IMR-90 (cell line): ENCODE results near the gene S1PR1. TPM values are rescaled to one million over a fixed set of nuclear protein-coding genes. Genes with fewer than 3 reads are reported as not detected.

Source experiments
- ATAC-seq: fragments of 200-7000 bp; cut with Tn5 transposase; 2 replicates; pipeline ENCODE4 v1.9.1; 2020; ENCODE audit warnings: low read depth, mild to moderate bottlenecking, moderate library complexity
- BruUV-seq: library from RNA; stranded (reverse); fragments of 400-500 nt; replicated peaks from 2 replicates; lab custom pipeline; 2021; lab: Mats Ljungman, UMichigan
- CTCF ChIA-PET: fragments of 300-600 bp; formaldehyde crosslinking; extraction: SDS; loops from one replicate; lab custom pipeline; 2021; ENCODE audit warnings: antibody characterized with exemption; lab: Yijun Ruan, JAX
- POLR2A ChIA-PET: fragments of 300-600 bp; sonication (Branson Sonifier 250); formaldehyde crosslinking; loops from one replicate; lab custom pipeline; 2022; ENCODE audit warnings: antibody characterized with exemption; ENCODE audit not compliant: unreplicated experiment; lab: Charles Lee
- DNase-seq: peaks from one replicate; pipeline ENCODE4 v3.0.0; 2013
- H2AFZ ChIP-seq: replicated peaks from 2 replicates; pipeline ENCODE3; 2013; ENCODE audit warnings: low read length, mild to moderate bottlenecking; ENCODE audit not compliant: poor library complexity
- H2AK5ac ChIP-seq: 2 replicates; pipeline ENCODE4 v1.6.1; 2013; ENCODE audit warnings: low read depth, low read length, inconsistent platforms
- H2AK9ac ChIP-seq: replicated peaks from 2 replicates; pipeline ENCODE3; 2013; ENCODE audit warnings: mild to moderate bottlenecking, low read depth, low read length, moderate library complexity; ENCODE audit not compliant: poor library complexity
- H2BK120ac ChIP-seq: 2 replicates; pipeline ENCODE4 v1.6.1; 2013; ENCODE audit warnings: low read depth, low read length, inconsistent platforms
- H2BK15ac ChIP-seq: 3 replicates; pipeline ENCODE4 v1.6.1; 2013; ENCODE audit warnings: low read depth, low read length, inconsistent platforms
- H2BK20ac ChIP-seq: 2 replicates; pipeline ENCODE4 v1.6.1; 2013; ENCODE audit warnings: low read depth, mild to moderate bottlenecking, inconsistent platforms, low read length, moderate library complexity
- H2BK5ac ChIP-seq: 2 replicates; pipeline ENCODE4 v1.6.1; 2013; ENCODE audit warnings: mild to moderate bottlenecking, low read depth, low read length, inconsistent platforms; ENCODE audit not compliant: poor library complexity, severe bottlenecking
- H3K14ac ChIP-seq: replicated peaks from 2 replicates; pipeline ENCODE4 v1.6.1; 2013; ENCODE audit warnings: low read depth, low read length, inconsistent platforms
- H3K18ac ChIP-seq: 2 replicates; pipeline ENCODE4 v1.6.1; 2013; ENCODE audit warnings: low read depth, low read length, control low read depth
- H3K23ac ChIP-seq: 2 replicates; pipeline ENCODE4 v1.6.1; 2013; ENCODE audit warnings: low read depth, low read length, inconsistent platforms
- H3K27ac ChIP-seq: 2 replicates; pipeline ENCODE4 v1.5.1; 2013; ENCODE audit warnings: mild to moderate bottlenecking, control low read depth, low read length; ENCODE audit not compliant: insufficient read depth
- H3K27me3 ChIP-seq: 2 replicates; pipeline ENCODE4 v1.6.1; 2013; ENCODE audit warnings: low read length; ENCODE audit not compliant: control insufficient read depth, insufficient read depth
- H3K36me3 ChIP-seq: 2 replicates; pipeline ENCODE4 v1.6.1; 2013; ENCODE audit warnings: low read length, mixed read lengths; ENCODE audit not compliant: control insufficient read depth, insufficient read depth
- H3K4ac ChIP-seq: 2 replicates; pipeline ENCODE4 v1.6.1; 2013; ENCODE audit warnings: low read depth, low read length, inconsistent platforms
- H3K4me1 ChIP-seq: 2 replicates; pipeline ENCODE4 v1.6.1; 2013; ENCODE audit warnings: low read length, mixed read lengths; ENCODE audit not compliant: control insufficient read depth, insufficient read depth
- H3K4me2 ChIP-seq: 2 replicates; pipeline ENCODE4 v1.6.1; 2013; ENCODE audit warnings: low read depth, mild to moderate bottlenecking, control low read depth, low read length, moderate library complexity
- H3K4me3 ChIP-seq: 2 replicates; pipeline ENCODE4 v1.5.1; 2013; ENCODE audit warnings: low read depth, mild to moderate bottlenecking, control low read depth, low read length, moderate library complexity; ENCODE audit not compliant: insufficient read depth
- H3K56ac ChIP-seq: 2 replicates; pipeline ENCODE4 v1.6.1; 2013; ENCODE audit warnings: low read length, inconsistent platforms; ENCODE audit not compliant: insufficient read depth; ENCODE audit errors: extremely low read depth
- H3K79me1 ChIP-seq, 2 experiments: 2 replicates each; pipeline ENCODE4 v1.6.1; 2013; ENCODE audit warnings: low read length in 2 of 2, inconsistent platforms in 1 of 2, low read depth in 1 of 2
- H3K9ac ChIP-seq: 2 replicates; pipeline ENCODE4 v1.6.1; 2013; ENCODE audit warnings: low read depth, low read length, control low read depth
- H3K9me1 ChIP-seq: 2 replicates; pipeline ENCODE4 v1.6.1; 2013; ENCODE audit warnings: low read length, inconsistent platforms; ENCODE audit not compliant: insufficient read depth
- H3K9me3 ChIP-seq: 2 replicates; pipeline ENCODE4 v1.6.1; 2013; ENCODE audit warnings: low read length; ENCODE audit not compliant: control insufficient read depth, insufficient read depth
- H4K20me1 ChIP-seq: 2 replicates; pipeline ENCODE4 v1.6.1; 2013; ENCODE audit warnings: low read length, inconsistent platforms; ENCODE audit not compliant: insufficient read depth
- H4K5ac ChIP-seq: 2 replicates; pipeline ENCODE4 v1.6.1; 2013; ENCODE audit warnings: mild to moderate bottlenecking, low read depth, low read length, control low read depth
- H4K8ac ChIP-seq, 2 experiments: 2 replicates each; pipeline ENCODE4 v1.6.1; 2013; ENCODE audit warnings: low read depth in 2 of 2, low read length in 2 of 2, control low read depth in 1 of 2, inconsistent platforms in 1 of 2
- H4K91ac ChIP-seq: 2 replicates; pipeline ENCODE4 v1.6.1; 2013; ENCODE audit warnings: low read depth, low read length, inconsistent platforms; ENCODE audit not compliant: insufficient read depth
- CHD1 ChIP-seq: IDR thresholded peaks from 2 replicates; pipeline ENCODE4 v1.6.1; 2012; ENCODE audit warnings: low read depth, low read length, improper control_type of control experiment
- FOS ChIP-seq: fragments of 150-350 bp; IDR thresholded peaks from 2 replicates; pipeline ENCODE4 v1.6.1; 2016; ENCODE audit warnings: low read depth, low read length
- MAFK ChIP-seq: IDR thresholded peaks from 2 replicates; pipeline ENCODE4 v1.6.1; 2012; ENCODE audit warnings: low read depth, low read length, improper control_type of control experiment
- MAZ ChIP-seq: IDR thresholded peaks from 2 replicates; pipeline ENCODE4 v1.6.1; 2012; ENCODE audit warnings: low read depth, mild to moderate bottlenecking, low read length, improper control_type of control experiment, moderate library complexity, borderline replicate concordance
- NFE2L2 ChIP-seq: fragments of 150-350 bp; IDR thresholded peaks from 2 replicates; pipeline ENCODE4 v1.6.1; 2016; ENCODE audit warnings: low read depth, mild to moderate bottlenecking, low read length
- POLR2A ChIP-seq: IDR thresholded peaks from 2 replicates; pipeline ENCODE4 v1.6.1; 2012; ENCODE audit warnings: mild to moderate bottlenecking, low read depth, low read length
- RAD21 ChIP-seq: IDR thresholded peaks from 2 replicates; pipeline ENCODE4 v1.6.1; 2012; ENCODE audit warnings: low read length, improper control_type of control experiment
- SMC3 ChIP-seq: fragments of 150-350 bp; IDR thresholded peaks from 2 replicates; pipeline ENCODE4 v1.6.1; 2016; ENCODE audit warnings: low read depth, mild to moderate bottlenecking, antibody characterized with exemption, low read length, moderate library complexity
- WGBS, 2 experiments: methylation state at CpG; one replicate each; pipeline versions ENCODE4 v1.1.5 to v1.1.7; 2013; ENCODE audit warnings: missing lambda C conversion rate in 2 of 2; ENCODE audit not compliant: insufficient read length in 1 of 2; ENCODE audit errors: extremely low coverage in 2 of 2; 5-methylcytosine and 5-hydroxymethylcytosine counted together
- dilution Hi-C: fragments of 300-500 bp; cut with HindIII; formaldehyde crosslinking; loops from one replicate; pipeline ENCODE4 v1.14.3; 2018; ENCODE audit warnings: low sequenced_read_pairs; ENCODE audit not compliant: unreplicated experiment
- in situ Hi-C: fragments of 300-500 bp; cut with MboI; formaldehyde crosslinking; loops from 3 replicates; pipeline ENCODE4 v1.14.3; 2019; ENCODE audit warnings: low sequenced_read_pairs, inconsistent platforms, mixed read lengths
- intact Hi-C: fragments of 100-400 bp; cut with micrococcal nuclease; formaldehyde crosslinking; loops from 2 replicates; pipeline ENCODE4 v1.10.0; 2022
- polyA plus RNA-seq, 3 experiments: library from polyadenylated mRNA; depleted of rRNA; stranded (reverse); fragments of >200 nt; gene quantifications; 2 replicates each; pipeline ENCODE4 v1.2.3, GENCODE V29; 2012; ENCODE audit warnings: low replicate concordance in 1 of 3
- total RNA-seq: library from RNA; depleted of rRNA; stranded (reverse); fragments of >200 nt; gene quantifications from 2 replicates; pipeline ENCODE4 v1.2.3, GENCODE V29; 2012
- TF ChIP-seq, protein P1 (sequence below): conservative IDR thresholded peaks from 2 replicates; pipeline ENCODE4 v1.5.1; 2012; ENCODE audit warnings: mild to moderate bottlenecking, low read depth, low read length, improper control_type of control experiment
- TF ChIP-seq, protein P2 (sequence below): fragments of 150-350 bp; IDR thresholded peaks from 2 replicates; pipeline ENCODE4 v1.6.1; 2017; ENCODE audit warnings: mild to moderate bottlenecking, antibody characterized with exemption, low read length, low read depth
- TF ChIP-seq, protein P3 (sequence below): fragments of 150-350 bp; IDR thresholded peaks from 2 replicates; pipeline ENCODE4 v1.6.1; 2016; ENCODE audit warnings: low read depth, mild to moderate bottlenecking, low read length, moderate library complexity, borderline replicate concordance

S1PR1 gene
- total and polyA plus RNA-seq, 2 of the 4 experiments (the other 2 are of a cell fraction) = 12.9 to 15.6 TPM

DNA sequence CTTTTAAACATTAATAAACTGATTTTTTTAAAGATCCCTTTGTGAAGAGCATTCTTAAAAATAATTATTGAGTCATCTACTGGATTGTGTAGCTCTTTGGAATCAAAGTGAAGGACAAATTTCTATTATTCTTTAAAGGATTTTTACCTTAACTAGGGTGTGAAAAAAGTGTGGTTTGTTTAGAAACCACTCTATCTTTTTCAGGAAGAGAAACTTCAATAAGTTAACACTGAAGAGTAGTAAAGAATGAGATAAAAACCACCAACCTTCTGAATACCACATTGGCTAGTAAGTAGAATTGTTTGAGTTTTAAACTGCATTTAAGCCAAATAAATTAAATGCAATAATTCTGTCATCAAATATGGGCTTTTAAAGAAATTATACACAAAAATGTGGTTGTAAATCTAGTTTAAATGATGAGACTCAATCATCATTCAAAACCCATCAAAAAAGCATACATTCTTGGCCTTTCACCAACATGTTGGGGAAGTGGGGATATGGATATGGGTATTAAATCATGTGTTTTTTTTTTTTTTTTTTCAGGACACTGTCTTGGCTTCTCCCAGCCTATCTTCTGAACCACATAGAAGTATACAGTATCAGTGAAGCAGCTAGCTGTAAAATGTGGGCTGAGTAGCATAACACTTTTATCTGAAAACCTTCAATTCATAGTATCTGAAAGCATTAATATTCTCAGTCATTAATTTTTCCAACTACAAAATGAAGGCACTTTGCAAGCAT, 4.8 kb downstream of the S1PR1 start (continued):
- TF ChIP-seq MAZ = no peak

DNA sequence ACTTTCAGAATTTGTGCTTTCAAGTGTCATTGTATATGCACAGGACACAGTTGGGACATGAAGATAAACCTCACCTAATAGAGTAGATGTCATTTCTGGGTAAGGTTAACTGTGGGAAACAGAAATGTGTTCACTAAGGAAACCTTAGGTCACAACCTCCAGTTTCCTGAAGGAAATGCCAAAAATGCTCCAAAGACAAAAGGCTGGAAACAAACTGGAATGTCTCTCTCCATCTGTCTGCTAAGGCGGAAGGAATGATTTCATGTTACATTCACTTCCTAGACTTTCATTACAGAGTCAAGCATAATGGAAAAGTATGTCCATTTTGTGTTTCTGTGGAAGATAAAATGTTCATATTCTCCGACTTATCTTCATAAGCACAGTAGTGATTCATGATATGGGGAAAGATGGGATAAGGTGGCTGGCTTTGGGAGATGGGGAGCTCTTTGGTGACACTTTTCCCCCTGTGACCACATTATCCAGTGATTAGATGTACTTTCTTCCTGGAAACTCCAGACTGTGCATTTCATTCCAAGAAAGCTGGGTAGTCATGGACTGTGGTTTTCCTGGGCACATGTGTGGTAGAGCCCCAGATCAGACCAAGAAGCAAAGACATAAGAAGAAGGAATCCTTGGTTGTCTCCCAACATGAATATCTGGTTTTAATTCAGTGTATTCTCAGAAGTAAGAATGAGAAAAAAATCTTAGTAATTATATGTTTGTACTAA, 5.7 kb downstream of the S1PR1 start:
- H4K91ac ChIP-seq = no peak overlapping the region
- no peak overlapping the region for H4K8ac ChIP-seq
- DNase-seq (no peak), ATAC-seq (no peak)
- in situ Hi-C loops = loop anchor here (5.0 to 25.0 kb wide), 2 partner anchors 205 to 320 kb away; partner anchors contain the start of gene DPH5
- peaks cover 0 to 11% of the 10 kb centered on the region in 2 experiments; a peak in 1 of 4 replicates for H3K79me1 ChIP-seq
- no peak overlapping the region for H3K4ac ChIP-seq
- no TSS peak for BruUV-seq
- no peak overlapping the region for H4K5ac ChIP-seq
- POLR2A ChIA-PET = no interaction called here
- no peak overlapping the region for H3K4me2 ChIP-seq
- H3K4me3 ChIP-seq = no peak overlapping the region
- no peak overlapping the region for H3K27ac ChIP-seq
- H3K18ac ChIP-seq = no peak overlapping the region
- no peak overlapping the region for H2AFZ ChIP-seq
- no CpG with 5 or more reads among the region's 2 CpGs for WGBS, 2 experiments
- no peaks in the 10 kb centered on the region for H3K4me1 ChIP-seq
- no peak overlapping the region for H2BK20ac ChIP-seq
- CTCF ChIA-PET = no interaction called here
- H3K14ac ChIP-seq = no peak overlapping the region
- no peak overlapping the region for H3K9ac ChIP-seq
- H4K20me1 ChIP-seq = peaks cover 3% of the 10 kb centered on the region; the same call in 1 of the 2 replicates
- no peak overlapping the region for H2BK120ac ChIP-seq
- no peak overlapping the region for H2AK5ac ChIP-seq
- H3K9me1 ChIP-seq = 0 out of 2 replicates have a peak, but pooled peaks cover 4% of the 10 kb centered on the region
- no peak overlapping the region for H3K23ac ChIP-seq
- H3K36me3 ChIP-seq = peaks cover 16% of the 10 kb centered on the region
- H2BK15ac ChIP-seq = no peak overlapping the region
- H3K9me3 ChIP-seq = no peaks in the 10 kb centered on the region
- H2BK5ac ChIP-seq = no peak overlapping the region
- dilution Hi-C loops = no loop called here
- no peak for TF ChIP-seq MAFK
- no peak for TF ChIP-seq POLR2A
- no peak for TF ChIP-seq FOS
- TF ChIP-seq RAD21 = no peak
- TF ChIP-seq, protein P1, sequence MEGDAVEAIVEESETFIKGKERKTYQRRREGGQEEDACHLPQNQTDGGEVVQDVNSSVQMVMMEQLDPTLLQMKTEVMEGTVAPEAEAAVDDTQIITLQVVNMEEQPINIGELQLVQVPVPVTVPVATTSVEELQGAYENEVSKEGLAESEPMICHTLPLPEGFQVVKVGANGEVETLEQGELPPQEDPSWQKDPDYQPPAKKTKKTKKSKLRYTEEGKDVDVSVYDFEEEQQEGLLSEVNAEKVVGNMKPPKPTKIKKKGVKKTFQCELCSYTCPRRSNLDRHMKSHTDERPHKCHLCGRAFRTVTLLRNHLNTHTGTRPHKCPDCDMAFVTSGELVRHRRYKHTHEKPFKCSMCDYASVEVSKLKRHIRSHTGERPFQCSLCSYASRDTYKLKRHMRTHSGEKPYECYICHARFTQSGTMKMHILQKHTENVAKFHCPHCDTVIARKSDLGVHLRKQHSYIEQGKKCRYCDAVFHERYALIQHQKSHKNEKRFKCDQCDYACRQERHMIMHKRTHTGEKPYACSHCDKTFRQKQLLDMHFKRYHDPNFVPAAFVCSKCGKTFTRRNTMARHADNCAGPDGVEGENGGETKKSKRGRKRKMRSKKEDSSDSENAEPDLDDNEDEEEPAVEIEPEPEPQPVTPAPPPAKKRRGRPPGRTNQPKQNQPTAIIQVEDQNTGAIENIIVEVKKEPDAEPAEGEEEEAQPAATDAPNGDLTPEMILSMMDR = no peak
- no peak for TF ChIP-seq SMC3
- TF ChIP-seq, protein P2, sequence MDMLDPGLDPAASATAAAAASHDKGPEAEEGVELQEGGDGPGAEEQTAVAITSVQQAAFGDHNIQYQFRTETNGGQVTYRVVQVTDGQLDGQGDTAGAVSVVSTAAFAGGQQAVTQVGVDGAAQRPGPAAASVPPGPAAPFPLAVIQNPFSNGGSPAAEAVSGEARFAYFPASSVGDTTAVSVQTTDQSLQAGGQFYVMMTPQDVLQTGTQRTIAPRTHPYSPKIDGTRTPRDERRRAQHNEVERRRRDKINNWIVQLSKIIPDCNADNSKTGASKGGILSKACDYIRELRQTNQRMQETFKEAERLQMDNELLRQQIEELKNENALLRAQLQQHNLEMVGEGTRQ = no peak
- no peak for TF ChIP-seq CHD1
- TF ChIP-seq NFE2L2 = no peak
- TF ChIP-seq, protein P3, sequence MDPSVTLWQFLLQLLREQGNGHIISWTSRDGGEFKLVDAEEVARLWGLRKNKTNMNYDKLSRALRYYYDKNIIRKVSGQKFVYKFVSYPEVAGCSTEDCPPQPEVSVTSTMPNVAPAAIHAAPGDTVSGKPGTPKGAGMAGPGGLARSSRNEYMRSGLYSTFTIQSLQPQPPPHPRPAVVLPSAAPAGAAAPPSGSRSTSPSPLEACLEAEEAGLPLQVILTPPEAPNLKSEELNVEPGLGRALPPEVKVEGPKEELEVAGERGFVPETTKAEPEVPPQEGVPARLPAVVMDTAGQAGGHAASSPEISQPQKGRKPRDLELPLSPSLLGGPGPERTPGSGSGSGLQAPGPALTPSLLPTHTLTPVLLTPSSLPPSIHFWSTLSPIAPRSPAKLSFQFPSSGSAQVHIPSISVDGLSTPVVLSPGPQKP = no peak
- intact Hi-C loops = no loop called here
- no peak overlapping the region for H3K56ac ChIP-seq
- H2AK9ac ChIP-seq = no peak overlapping the region
- no peaks in the 10 kb centered on the region for H3K27me3 ChIP-seq
